GM21529 (cell line): Measurements from ENCODE around the gene MYO7B.

Source experiments
- ATAC-seq: cut with Tn5 transposase; IDR thresholded peaks from one replicate; pipeline ENCODE4 v1.9.1; 2021; ENCODE audit not compliant: unreplicated experiment

Gene MYO7B

GRCh38 chr2:127586136-127586535, 50.7 kb downstream of the MYO7B start:
- ATAC-seq: no peak

GRCh38 chr2:127586746-127587295, 51.3 kb downstream of the MYO7B start:
- no peak for ATAC-seq

- ATAC-seq: no peak
Measured at GRCh38 chr2:127588241-127588640, 52.8 kb downstream of the MYO7B start.

- no peak for ATAC-seq
Measured at GRCh38 chr2:127589358-127589757, 53.9 kb downstream of the MYO7B start.

GRCh38 chr2:127589841-127590240, 54.4 kb downstream of the MYO7B start:
- no peak for ATAC-seq

GRCh38 chr2:127590386-127591190, 55.1 kb downstream of the MYO7B start:
- ATAC-seq: no peak

- ATAC-seq: peak; percentile 76
Measured at GRCh38 chr2:127591221-127591923, 55.9 kb downstream of the MYO7B start.

- no peak for ATAC-seq
Measured at GRCh38 chr2:127592761-127593227, 57.3 kb downstream of the MYO7B start.

GRCh38 chr2:127593228-127594115, 58.0 kb downstream of the MYO7B start:
- no peak for ATAC-seq

- ATAC-seq: no peak
Measured at GRCh38 chr2:127594116-127594591, 58.7 kb downstream of the MYO7B start.

- no peak for ATAC-seq
Measured at GRCh38 chr2:127596311-127597045, 61.0 kb downstream of the MYO7B start.

- no peak for ATAC-seq
Measured at GRCh38 chr2:127597046-127597983, 61.8 kb downstream of the MYO7B start.

- no peak for ATAC-seq
Measured at GRCh38 chr2:127597984-127598380, 62.5 kb downstream of the MYO7B start.

- ATAC-seq: no peak
Measured at GRCh38 chr2:127598711-127599110, 63.2 kb downstream of the MYO7B start.

- ATAC-seq: no peak
Measured at GRCh38 chr2:127599211-127599610, 63.7 kb downstream of the MYO7B start.

- no peak for ATAC-seq
Measured at GRCh38 chr2:127604986-127605385, 69.5 kb downstream of the MYO7B start.

GRCh38 chr2:127605691-127606263, 70.3 kb downstream of the MYO7B start:
- no peak for ATAC-seq

GRCh38 chr2:127606625-127607398, 71.3 kb downstream of the MYO7B start:
- ATAC-seq: no peak
